Calu3 (cell line): Measurements from ENCODE around the gene ANKRD1. TPM values are rescaled to one million over a fixed set of nuclear protein-coding genes. Genes with fewer than 3 reads are reported as not detected.

ENCODE experiments used
- BruUV-seq: library from RNA; stranded (reverse); fragments of 400-500 nt; replicated peaks from 2 replicates; lab custom pipeline; 2021; lab: Mats Ljungman, UMichigan
- CTCF ChIA-PET: fragments of 300-600 bp; sonication (Branson Sonifier 250); formaldehyde crosslinking; loops from one replicate; lab custom pipeline; 2022; ENCODE audit warnings: antibody characterized with exemption; lab: Charles Lee
- DNase-seq: peaks from one replicate; pipeline ENCODE4 v3.0.0; 2022
- H3K27ac Mint-ChIP-seq: one replicate; pipeline ENCODE4 v1.8.0; 2022; ENCODE audit warnings: mixed read lengths; ENCODE audit not compliant: unreplicated experiment
- H3K27me3 Mint-ChIP-seq: one replicate; pipeline ENCODE4 v1.8.0; 2022; ENCODE audit warnings: mixed read lengths; ENCODE audit not compliant: unreplicated experiment
- H3K36me3 Mint-ChIP-seq: one replicate; pipeline ENCODE4 v1.8.0; 2022; ENCODE audit warnings: mild to moderate bottlenecking, moderate library complexity, mixed read lengths; ENCODE audit not compliant: insufficient read depth, unreplicated experiment
- H3K4me1 Mint-ChIP-seq: one replicate; pipeline ENCODE4 v1.8.0; 2022; ENCODE audit warnings: mild to moderate bottlenecking, low read depth, mixed read lengths; ENCODE audit not compliant: unreplicated experiment
- H3K4me3 Mint-ChIP-seq: one replicate; pipeline ENCODE4 v1.8.0; 2022; ENCODE audit warnings: mild to moderate bottlenecking, low read depth, moderate library complexity, mixed read lengths; ENCODE audit not compliant: unreplicated experiment
- H3K9me3 Mint-ChIP-seq: one replicate; pipeline ENCODE4 v1.8.0; 2022; ENCODE audit warnings: low read depth, mixed read lengths; ENCODE audit not compliant: unreplicated experiment
- intact Hi-C: fragments of 100-400 bp; cut with micrococcal nuclease; formaldehyde crosslinking; loops from one replicate; pipeline ENCODE4 v1.10.0; 2022; ENCODE audit not compliant: unreplicated experiment
- total RNA-seq: library from RNA; stranded (reverse); gene quantifications from 2 replicates; pipeline ENCODE4 v1.2.3, GENCODE V29; 2022
- TF ChIP-seq, protein P1 (sequence below): fragments of 200-600 bp; IDR thresholded peaks from one replicate; pipeline ENCODE4 v1.8.0; 2022; ENCODE audit warnings: antibody characterized with exemption; ENCODE audit not compliant: unreplicated experiment

The ANKRD1 gene
- total RNA-seq, 1 experiment from 2014 or later = 6.2 TPM

DNA sequence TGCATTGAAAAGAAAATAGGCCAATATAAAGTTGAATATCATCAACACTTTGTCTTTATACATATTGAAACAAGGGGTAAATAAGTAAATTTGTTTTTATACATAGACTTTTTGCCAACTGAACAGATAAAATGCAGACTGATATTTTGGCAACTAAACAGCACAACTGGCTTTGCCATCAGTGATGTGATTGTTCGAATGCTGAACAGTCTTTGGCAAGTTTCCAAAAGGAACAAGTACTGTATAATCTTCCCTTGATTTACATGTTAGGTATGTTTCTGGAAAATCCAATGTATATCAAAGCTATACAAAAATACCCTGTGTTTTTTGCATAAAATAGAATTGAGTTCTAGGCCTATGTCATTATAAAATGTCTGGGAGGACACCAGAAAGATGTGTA lies 18.2 kb upstream of the ANKRD1 start:
- CTCF ChIA-PET = no interaction called here
- intact Hi-C loops = no loop called here
- TF ChIP-seq, protein P1, sequence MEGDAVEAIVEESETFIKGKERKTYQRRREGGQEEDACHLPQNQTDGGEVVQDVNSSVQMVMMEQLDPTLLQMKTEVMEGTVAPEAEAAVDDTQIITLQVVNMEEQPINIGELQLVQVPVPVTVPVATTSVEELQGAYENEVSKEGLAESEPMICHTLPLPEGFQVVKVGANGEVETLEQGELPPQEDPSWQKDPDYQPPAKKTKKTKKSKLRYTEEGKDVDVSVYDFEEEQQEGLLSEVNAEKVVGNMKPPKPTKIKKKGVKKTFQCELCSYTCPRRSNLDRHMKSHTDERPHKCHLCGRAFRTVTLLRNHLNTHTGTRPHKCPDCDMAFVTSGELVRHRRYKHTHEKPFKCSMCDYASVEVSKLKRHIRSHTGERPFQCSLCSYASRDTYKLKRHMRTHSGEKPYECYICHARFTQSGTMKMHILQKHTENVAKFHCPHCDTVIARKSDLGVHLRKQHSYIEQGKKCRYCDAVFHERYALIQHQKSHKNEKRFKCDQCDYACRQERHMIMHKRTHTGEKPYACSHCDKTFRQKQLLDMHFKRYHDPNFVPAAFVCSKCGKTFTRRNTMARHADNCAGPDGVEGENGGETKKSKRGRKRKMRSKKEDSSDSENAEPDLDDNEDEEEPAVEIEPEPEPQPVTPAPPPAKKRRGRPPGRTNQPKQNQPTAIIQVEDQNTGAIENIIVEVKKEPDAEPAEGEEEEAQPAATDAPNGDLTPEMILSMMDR = no peak
- Mint-ChIP-seq H3K36me3 (no peaks in the 10 kb centered on the region), H3K27ac (no peak overlapping the region), H3K27me3 (no peaks in the 10 kb centered on the region), H3K4me1 (peaks cover 14% of the 10 kb centered on the region), H3K4me3 (no peak overlapping the region), H3K9me3 (no peaks in the 10 kb centered on the region)
- BruUV-seq = no TSS peak
- no peak for DNase-seq

DNA sequence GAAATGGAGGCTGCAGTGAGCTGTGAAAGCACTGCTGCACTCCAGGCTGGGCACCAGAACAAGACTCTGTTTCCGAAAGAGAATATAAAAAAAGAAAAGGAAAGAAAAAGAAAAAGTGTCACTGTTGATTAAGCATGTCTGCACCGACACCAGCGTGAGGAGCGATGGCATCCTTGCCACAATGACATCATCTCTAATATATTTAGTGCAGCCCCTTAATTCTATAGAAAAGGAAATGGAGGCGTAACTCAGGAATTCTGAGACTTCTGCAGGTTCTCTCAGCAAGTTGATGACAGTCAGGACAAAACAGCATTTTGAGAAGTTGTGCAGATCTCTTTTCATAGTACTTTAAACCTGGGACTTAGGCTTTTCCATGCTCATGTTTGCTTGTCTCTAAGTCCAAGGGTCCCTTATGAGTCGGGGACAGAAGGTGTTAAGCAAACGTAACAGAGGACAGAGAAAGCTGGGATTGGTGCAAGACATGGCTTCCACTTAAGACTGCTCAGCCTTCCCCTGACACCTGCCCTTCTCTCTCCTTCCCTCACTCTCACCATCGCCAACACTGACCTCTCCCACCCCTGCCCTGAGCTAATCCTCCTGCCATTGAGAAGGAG lies 16.9 kb upstream of the ANKRD1 start:
- DNase-seq = no peak
- CTCF ChIA-PET = no interaction called here
- no TSS peak for BruUV-seq
- intact Hi-C loops = no loop called here
- H3K9me3 Mint-ChIP-seq = no peaks in the 10 kb centered on the region
- H3K4me3 Mint-ChIP-seq = no peak overlapping the region
- H3K4me1 Mint-ChIP-seq = peaks cover 14% of the 10 kb centered on the region
- TF ChIP-seq, protein P1 = no peak
- no peaks in the 10 kb centered on the region for H3K27me3 Mint-ChIP-seq
- H3K27ac Mint-ChIP-seq = no peak overlapping the region
- no peaks in the 10 kb centered on the region for H3K36me3 Mint-ChIP-seq

DNA sequence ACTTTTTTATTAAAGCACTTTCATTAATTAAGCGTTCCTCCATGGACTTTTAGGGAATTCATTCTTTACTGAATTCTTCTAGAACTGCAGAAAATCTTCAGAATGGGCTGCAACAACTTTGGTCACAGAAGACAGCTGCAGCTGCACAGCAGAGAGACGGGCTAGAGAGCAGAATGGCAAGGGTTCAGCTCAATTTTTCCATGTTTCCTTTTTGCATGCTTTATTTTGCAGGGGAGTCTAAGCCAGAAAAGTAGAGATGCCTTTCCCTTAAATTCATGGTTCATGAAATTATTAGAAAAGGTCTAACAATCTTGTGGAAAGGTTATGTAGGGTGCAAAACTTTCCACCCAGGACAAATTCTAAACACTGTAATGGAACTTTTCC lies 15.4 kb upstream of the ANKRD1 start:
- Mint-ChIP-seq H3K36me3 (no peaks in the 10 kb centered on the region), H3K9me3 (no peaks in the 10 kb centered on the region), H3K27me3 (no peaks in the 10 kb centered on the region), H3K4me1 (peaks cover 24% of the 10 kb centered on the region), H3K4me3 (no peak overlapping the region), H3K27ac (no peak overlapping the region)
- TF ChIP-seq, protein P1 = no peak
- BruUV-seq = no TSS peak
- intact Hi-C loops = no loop called here
- no peak for DNase-seq
- CTCF ChIA-PET = no interaction called here

DNA sequence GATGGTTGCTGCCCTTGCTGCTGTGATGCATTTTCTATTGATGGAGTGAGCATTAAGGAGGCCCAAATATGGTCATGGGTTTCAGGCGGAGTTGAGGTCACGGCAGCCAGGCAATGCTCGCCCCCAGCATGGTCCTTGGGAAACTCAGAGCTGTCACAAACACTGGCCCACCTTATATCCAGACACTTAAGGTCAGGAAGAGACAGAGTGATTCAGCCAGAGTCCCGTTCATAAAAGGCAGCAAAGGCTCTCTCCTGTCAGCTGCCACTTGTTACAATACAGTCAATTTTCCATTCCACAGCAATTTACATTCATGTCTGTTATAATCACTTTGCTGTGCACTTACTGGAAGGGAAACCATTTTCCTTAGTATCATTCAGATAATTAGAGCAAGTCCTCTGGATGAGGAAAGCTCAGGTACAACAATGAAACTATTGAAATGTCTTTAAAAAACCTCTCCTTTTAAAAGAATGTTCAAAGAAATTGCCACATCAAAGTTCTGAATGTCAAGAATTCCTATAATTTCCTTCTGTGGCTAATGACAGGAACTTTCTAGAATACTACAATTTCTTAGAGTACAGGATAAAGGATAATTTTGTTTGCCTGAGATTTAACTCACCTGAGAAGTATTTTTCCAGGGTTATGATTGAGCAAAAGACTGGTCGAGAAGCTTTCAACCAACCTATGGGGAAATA lies 14.8 kb upstream of the ANKRD1 start:
- no peak for DNase-seq
- no peaks in the 10 kb centered on the region for H3K36me3 Mint-ChIP-seq
- TF ChIP-seq, protein P1 = no peak
- CTCF ChIA-PET = no interaction called here
- H3K9me3 Mint-ChIP-seq = no peaks in the 10 kb centered on the region
- BruUV-seq = no TSS peak
- H3K27ac Mint-ChIP-seq = no peak overlapping the region
- H3K4me1 Mint-ChIP-seq = peaks cover 29% of the 10 kb centered on the region
- intact Hi-C loops = no loop called here
- no peak overlapping the region for H3K4me3 Mint-ChIP-seq
- no peaks in the 10 kb centered on the region for H3K27me3 Mint-ChIP-seq
